ENCODE results near the gene PLEKHA1. TPM values are rescaled to one million over a fixed set of nuclear protein-coding genes. Genes with fewer than 3 reads are reported as not detected.

Gene PLEKHA1
- total RNA-seq, 2 experiments from 2014 or later: 5.5 to 7.3 TPM

DNA sequence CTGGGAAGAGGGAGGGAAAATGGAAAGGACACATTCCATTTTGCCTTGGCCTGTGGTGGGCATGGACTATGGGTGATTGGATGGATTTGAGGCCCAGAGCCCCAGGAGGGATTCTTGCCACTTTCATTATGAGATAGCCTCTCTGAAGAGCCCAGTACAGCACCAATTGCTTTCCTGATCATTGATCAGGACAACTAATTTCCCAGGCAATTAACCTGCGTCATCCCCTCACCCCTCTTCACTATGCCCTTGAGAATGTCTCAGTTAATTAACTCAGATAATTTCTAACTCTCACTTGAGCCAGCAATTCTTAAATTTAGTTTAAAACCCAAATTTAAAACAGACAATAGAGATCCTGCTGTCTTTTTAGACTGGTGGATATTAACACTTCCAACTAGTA, 13.5 kb upstream of the PLEKHA1 start:
- Histone ChIP-seq H3K9me2 (ENCODE audit: insufficient read depth, low read length) (no peaks in the 10 kb centered on the region), H3K9me3 (ENCODE audit: low read length) (no peaks in the 10 kb centered on the region), H3K27ac (ENCODE audit: low read depth, low read length, poor library complexity, severe bottlenecking) (no peak overlapping the region), H3K36me3 (ENCODE audit: insufficient read depth, low read length) (no peaks in the 10 kb centered on the region), H3K79me2 (ENCODE audit: insufficient read depth, low read depth, low read length) (no peaks in the 10 kb centered on the region), H3K4me2 (ENCODE audit: low read length) (no peak overlapping the region), H3K4me3 (ENCODE audit: low read depth, low read length, poor library complexity, severe bottlenecking) (no peak overlapping the region), H2AFZ (ENCODE audit: low read length) (no peak overlapping the region), H3K4me1 (ENCODE audit: insufficient read depth, low read length, poor library complexity, severe bottlenecking) (no peaks in the 10 kb centered on the region), H4K20me1 (ENCODE audit: insufficient read depth, low read length) (no peaks in the 10 kb centered on the region)
- no peak for DNase-seq (ENCODE audit: low spot score)
- no TSS peak for BruUV-seq (replicated peaks)
- POLR2A ChIA-PET: no interaction called here
- no peak for TF ChIP-seq EZH2phosphoT487 (IDR thresholded peaks at IDR 0.05; ENCODE audit: borderline replicate concordance, low read depth, low read length)
- TF ChIP-seq, protein P1, sequence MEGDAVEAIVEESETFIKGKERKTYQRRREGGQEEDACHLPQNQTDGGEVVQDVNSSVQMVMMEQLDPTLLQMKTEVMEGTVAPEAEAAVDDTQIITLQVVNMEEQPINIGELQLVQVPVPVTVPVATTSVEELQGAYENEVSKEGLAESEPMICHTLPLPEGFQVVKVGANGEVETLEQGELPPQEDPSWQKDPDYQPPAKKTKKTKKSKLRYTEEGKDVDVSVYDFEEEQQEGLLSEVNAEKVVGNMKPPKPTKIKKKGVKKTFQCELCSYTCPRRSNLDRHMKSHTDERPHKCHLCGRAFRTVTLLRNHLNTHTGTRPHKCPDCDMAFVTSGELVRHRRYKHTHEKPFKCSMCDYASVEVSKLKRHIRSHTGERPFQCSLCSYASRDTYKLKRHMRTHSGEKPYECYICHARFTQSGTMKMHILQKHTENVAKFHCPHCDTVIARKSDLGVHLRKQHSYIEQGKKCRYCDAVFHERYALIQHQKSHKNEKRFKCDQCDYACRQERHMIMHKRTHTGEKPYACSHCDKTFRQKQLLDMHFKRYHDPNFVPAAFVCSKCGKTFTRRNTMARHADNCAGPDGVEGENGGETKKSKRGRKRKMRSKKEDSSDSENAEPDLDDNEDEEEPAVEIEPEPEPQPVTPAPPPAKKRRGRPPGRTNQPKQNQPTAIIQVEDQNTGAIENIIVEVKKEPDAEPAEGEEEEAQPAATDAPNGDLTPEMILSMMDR (conservative IDR thresholded peaks at IDR 0.05; ENCODE audit: low read length): no peak
- intact Hi-C loops (cut with micrococcal nuclease; ENCODE audit: unreplicated experiment): no loop called here
- CTCF ChIA-PET (ENCODE audit: unreplicated experiment): no interaction called here

DNA sequence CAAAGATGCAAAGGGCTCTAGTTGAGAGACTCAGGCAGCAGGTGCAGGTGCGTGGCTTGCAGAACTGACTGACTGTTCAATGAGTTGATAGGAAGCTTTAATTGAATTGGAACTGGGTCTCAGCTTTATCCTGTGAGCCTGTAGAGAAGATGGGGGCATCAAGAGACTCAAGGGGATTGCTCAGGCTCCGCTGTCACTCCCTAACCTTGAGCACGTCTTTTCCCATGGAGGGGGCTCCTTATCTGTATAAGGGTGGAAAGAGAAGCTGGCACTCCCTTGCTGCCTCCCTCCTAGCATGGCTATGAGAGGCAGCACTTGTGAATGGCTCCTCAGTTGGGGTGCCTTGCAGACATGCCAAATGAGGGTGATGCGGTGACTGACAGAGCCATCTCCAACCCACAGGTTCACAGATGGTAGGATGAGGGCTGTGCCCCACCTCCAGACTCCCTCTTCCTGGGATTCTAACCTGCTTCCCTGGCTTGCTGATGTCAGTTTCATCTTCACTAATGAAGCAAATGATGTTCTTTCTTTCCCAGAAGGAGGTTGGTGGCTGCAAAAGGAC, 12.4 kb upstream of the PLEKHA1 start:
- DNase-seq (ENCODE audit: low spot score): no peak
- H3K79me2 ChIP-seq (ENCODE audit: insufficient read depth, low read depth, low read length): no peaks in the 10 kb centered on the region
- no TSS peak for BruUV-seq (replicated peaks)
- ChIA-PET POLR2A (no interaction called here), CTCF (ENCODE audit: unreplicated experiment) (no interaction called here)
- no peaks in the 10 kb centered on the region for H3K9me2 ChIP-seq (ENCODE audit: insufficient read depth, low read length)
- no peak overlapping the region for H3K27ac ChIP-seq (ENCODE audit: low read depth, low read length, poor library complexity, severe bottlenecking)
- no peak overlapping the region for H3K4me2 ChIP-seq (ENCODE audit: low read length)
- no peaks in the 10 kb centered on the region for H3K4me1 ChIP-seq (ENCODE audit: insufficient read depth, low read length, poor library complexity, severe bottlenecking)
- H4K20me1 ChIP-seq (ENCODE audit: insufficient read depth, low read length): no peaks in the 10 kb centered on the region
- no peak for TF ChIP-seq EZH2phosphoT487 (IDR thresholded peaks at IDR 0.05; ENCODE audit: borderline replicate concordance, low read depth, low read length)
- TF ChIP-seq, protein P1 (conservative IDR thresholded peaks at IDR 0.05; ENCODE audit: low read length): no peak
- H3K9me3 ChIP-seq (ENCODE audit: low read length): no peaks in the 10 kb centered on the region
- H2AFZ ChIP-seq (ENCODE audit: low read length): no peak overlapping the region
- intact Hi-C loops (cut with micrococcal nuclease; ENCODE audit: unreplicated experiment): no loop called here
- no peaks in the 10 kb centered on the region for H3K36me3 ChIP-seq (ENCODE audit: insufficient read depth, low read length)
- H3K4me3 ChIP-seq (ENCODE audit: low read depth, low read length, poor library complexity, severe bottlenecking): no peak overlapping the region

DNA sequence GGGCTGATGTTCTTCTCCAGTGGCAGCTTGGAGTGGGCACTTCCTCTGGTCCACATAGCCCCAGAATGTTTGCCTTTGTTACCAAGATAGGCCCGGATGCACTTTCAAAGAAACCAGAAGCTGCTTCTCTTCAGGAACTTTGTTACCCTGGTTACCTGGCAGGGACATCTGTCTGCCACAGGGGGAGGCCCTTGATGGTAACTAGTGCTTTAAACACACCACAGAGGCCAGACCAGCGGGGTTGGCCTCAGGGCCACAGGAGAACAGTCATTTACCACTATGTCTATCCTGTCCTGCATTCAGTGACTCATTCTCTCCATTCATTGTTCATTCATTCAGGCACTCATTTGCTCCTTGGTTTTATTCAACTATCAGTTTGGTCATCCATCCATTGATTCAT, 11.9 kb upstream of the PLEKHA1 start:
- POLR2A ChIA-PET: no interaction called here
- no peaks in the 10 kb centered on the region for H3K4me1 ChIP-seq (ENCODE audit: insufficient read depth, low read length, poor library complexity, severe bottlenecking)
- BruUV-seq (replicated peaks): no TSS peak
- no peaks in the 10 kb centered on the region for H3K9me2 ChIP-seq (ENCODE audit: insufficient read depth, low read length)
- H3K36me3 ChIP-seq (ENCODE audit: insufficient read depth, low read length): no peaks in the 10 kb centered on the region
- CTCF ChIA-PET (ENCODE audit: unreplicated experiment): no interaction called here
- H3K4me3 ChIP-seq (ENCODE audit: low read depth, low read length, poor library complexity, severe bottlenecking): no peak overlapping the region
- H4K20me1 ChIP-seq (ENCODE audit: insufficient read depth, low read length): no peaks in the 10 kb centered on the region
- H3K27ac ChIP-seq (ENCODE audit: low read depth, low read length, poor library complexity, severe bottlenecking): no peak overlapping the region
- intact Hi-C loops (cut with micrococcal nuclease; ENCODE audit: unreplicated experiment): no loop called here
- TF ChIP-seq, protein P1 (conservative IDR thresholded peaks at IDR 0.05; ENCODE audit: low read length): no peak
- no peak overlapping the region for H2AFZ ChIP-seq (ENCODE audit: low read length)
- no peak overlapping the region for H3K4me2 ChIP-seq (ENCODE audit: low read length)
- no peaks in the 10 kb centered on the region for H3K9me3 ChIP-seq (ENCODE audit: low read length)
- H3K79me2 ChIP-seq (ENCODE audit: insufficient read depth, low read depth, low read length): no peaks in the 10 kb centered on the region
- no peak for DNase-seq (ENCODE audit: low spot score)

Data from OCI-LY7 (cell line).